GM18520 (cell line): ENCODE results near the gene IL4R.
"Not testable (repeated sequence)": the region's sequence is repeated elsewhere in the genome, so short reads cannot be mapped to it uniquely, and the experiment has no call there.

Source experiments
- ATAC-seq: cut with Tn5 transposase; IDR thresholded peaks from one replicate; pipeline ENCODE4 v1.9.1; 2021; ENCODE audit not compliant: unreplicated experiment

IL4R gene

DNA sequence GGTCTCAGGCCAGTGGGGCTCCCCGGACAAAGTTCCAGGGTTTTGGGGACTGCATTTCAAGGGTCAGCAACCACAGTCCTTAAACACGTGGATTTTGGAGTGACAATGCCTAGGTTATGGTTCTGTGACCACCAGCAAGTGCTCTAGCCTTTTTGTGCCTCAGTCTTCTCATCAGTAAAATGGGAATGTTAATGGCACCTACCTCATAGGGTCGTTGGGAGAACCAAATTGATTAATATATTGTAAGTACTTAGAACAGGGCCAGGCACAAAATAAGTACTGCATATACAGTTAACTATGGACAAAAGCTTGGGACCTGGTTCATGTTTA, 13.8 kb downstream of the IL4R start:
- no peak for ATAC-seq

GRCh38 chr16:27328937-27329336, 15.2 kb downstream of the IL4R start:
- no peak for ATAC-seq

- not testable (repeated sequence) for ATAC-seq
Measured at GRCh38 chr16:27329376-27330079, 15.8 kb downstream of the IL4R start.

GRCh38 chr16:27330542-27330941, 16.8 kb downstream of the IL4R start:
- ATAC-seq = no peak

GRCh38 chr16:27332105-27332504, 18.3 kb downstream of the IL4R start:
- no peak for ATAC-seq

- ATAC-seq = no peak
Measured at GRCh38 chr16:27333104-27333503, 19.3 kb downstream of the IL4R start.

GRCh38 chr16:27333549-27333948, 19.8 kb downstream of the IL4R start:
- no peak for ATAC-seq

DNA sequence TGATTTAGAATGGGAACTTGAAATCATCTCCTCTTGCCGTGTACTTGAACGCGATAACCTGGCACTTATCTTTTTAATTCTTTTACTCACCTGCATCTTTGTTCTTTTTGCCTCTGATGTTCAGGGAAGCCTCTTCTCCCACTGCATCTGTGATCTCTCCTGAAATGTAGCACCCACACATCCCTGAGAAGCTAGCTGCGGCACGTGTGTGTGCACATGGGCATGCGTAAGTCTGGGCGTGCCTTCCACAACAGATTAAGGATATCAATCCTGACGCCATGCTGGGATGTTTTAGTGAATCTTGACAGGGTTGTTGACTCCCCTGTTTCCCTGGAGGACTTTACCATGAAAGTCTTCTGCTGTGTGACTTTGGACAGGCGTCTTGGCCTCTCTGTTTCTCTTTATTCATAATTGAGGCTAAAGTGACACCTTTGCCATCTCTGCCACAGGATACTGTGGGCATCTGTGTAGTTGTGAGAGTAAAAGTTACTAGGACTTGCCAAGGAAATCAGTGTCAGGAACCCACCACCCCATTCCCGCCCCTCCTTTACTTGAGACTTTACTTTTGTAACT, 20.5 kb downstream of the IL4R start:
- ATAC-seq = no peak

DNA sequence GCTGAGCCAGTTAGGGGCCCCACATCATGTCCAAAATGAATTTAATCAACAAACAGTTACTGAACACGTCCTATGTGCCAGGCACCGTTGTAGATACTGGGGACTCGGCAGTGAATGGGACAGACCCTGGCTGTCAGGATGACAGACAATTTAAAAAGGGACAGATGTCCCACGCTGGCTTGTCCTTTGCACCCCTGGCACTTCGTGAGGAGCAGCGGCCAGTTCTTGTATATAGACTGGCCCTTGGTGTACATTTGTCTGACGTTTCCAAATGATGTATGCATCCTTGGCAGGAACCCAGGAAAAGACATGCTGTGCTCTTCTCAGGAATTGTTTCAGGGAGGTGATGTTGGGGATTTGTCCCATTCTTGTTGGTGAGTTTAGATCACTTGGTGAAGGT, 21.1 kb downstream of the IL4R start:
- no peak for ATAC-seq

GRCh38 chr16:27335349-27336053, 21.7 kb downstream of the IL4R start:
- ATAC-seq = no peak

DNA sequence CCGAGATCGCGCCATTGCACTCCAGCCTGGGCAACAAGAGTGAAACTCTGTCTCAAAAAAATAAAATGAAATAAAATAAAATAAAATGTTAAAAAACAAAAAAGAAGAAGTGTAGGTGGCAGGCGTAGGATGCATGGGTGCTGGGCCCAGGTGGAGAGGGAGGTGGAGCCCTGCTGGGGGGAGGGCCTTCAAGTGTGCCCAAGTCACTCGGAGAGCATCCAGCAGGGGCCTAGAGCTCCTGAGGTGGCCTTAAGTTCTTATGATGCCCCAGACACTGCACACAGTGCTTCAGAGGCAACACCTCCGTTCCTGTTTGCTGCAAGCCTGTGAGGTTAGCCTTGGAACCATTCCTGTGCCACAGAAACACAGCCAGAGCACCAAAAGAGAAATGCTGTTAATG, 23.2 kb downstream of the IL4R start:
- ATAC-seq = no peak

- ATAC-seq = no peak
Measured at GRCh38 chr16:27339180-27339579, 25.4 kb downstream of the IL4R start.

DNA sequence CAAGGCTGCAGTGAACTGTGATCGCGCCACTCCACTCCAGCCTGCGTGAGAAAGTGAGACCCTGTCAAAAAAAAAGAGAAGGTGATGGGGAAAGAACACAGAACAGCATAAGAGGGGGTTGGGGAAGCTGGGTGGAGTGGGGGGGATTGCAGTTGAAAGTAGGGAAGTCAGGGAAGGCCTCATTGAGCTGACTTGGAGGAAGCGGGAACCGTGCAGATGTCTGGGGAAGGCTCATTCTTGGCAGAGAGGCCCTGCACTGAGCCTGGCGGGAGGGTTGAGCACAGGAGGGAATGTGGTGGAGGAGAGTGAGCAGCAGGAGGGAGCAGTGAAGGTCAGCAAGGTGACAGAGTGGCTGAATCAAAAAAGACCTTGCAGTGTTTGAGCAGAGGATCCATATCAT, 26.9 kb downstream of the IL4R start:
- no peak for ATAC-seq

- ATAC-seq = no peak
Measured at GRCh38 chr16:27341549-27341948, 27.8 kb downstream of the IL4R start.

DNA sequence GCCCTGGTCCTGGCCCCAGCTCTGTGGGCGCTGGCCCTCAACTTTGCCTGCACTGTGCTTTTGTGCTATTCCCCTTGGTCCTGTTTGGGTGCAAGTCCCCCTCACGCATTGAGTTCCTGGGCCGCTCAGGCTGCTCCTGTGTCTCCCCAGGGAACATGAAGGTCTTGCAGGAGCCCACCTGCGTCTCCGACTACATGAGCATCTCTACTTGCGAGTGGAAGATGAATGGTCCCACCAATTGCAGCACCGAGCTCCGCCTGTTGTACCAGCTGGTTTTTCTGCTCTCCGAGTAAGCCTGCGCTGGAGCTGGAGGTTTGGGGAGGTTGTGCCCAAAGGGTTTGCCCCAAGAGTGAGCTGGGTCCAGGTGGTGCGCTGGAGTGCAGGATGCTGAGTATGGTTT, 28.2 kb downstream of the IL4R start:
- ATAC-seq = no peak

DNA sequence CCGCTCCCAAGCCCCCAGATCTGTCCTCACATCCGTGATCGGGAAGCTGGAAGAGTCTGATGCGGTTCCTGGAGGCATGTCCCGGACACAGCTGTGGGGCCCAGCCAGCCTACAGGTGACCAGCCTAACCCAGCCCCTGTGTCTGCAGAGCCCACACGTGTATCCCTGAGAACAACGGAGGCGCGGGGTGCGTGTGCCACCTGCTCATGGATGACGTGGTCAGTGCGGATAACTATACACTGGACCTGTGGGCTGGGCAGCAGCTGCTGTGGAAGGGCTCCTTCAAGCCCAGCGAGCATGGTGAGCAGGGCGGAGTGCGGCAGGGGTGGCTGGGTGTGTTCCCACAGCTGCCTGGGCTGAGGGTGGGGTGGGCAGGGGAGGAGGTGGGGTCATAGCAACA, 30.9 kb downstream of the IL4R start:
- ATAC-seq = no peak

DNA sequence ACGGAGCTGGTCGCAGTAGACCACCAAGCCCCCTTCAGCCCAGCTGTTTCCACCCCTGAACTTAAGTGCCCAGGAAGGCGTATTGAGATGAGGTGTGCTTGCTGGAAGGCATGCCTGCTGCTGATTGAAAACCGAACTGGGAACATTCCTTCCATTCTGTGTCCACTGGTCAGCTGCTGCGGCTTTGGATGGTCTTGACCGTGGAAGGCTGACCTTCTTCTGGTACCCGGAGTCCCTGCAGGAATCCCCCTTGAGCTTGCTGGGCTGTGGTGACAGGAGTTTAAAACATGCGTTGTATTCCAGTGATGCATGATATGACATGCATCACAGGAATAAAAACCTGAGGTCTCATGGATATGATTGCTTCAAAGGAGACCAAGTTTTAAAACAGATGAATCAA, 31.4 kb downstream of the IL4R start:
- ATAC-seq = no peak

GRCh38 chr16:27346819-27347218, 33.0 kb downstream of the IL4R start:
- no peak for ATAC-seq

- ATAC-seq = no peak
Measured at GRCh38 chr16:27347930-27348685, 34.3 kb downstream of the IL4R start.

GRCh38 chr16:27349276-27349675, 35.5 kb downstream of the IL4R start:
- ATAC-seq = no peak

GRCh38 chr16:27350006-27350405, 36.2 kb downstream of the IL4R start:
- ATAC-seq = no peak

GRCh38 chr16:27351989-27352388, 38.2 kb downstream of the IL4R start:
- ATAC-seq = no peak
